Smooth muscle cell (in vitro differentiated cells): ENCODE results near the gene TFR2. TPM values are rescaled to one million over a fixed set of nuclear protein-coding genes. Genes with fewer than 3 reads are reported as not detected.

ENCODE experiments used
- DNase-seq: peaks from one replicate; lab custom pipeline; 2025; ENCODE audit not compliant: unreplicated experiment; lab: John Stamatoyannopoulos, UW
- H2AFZ ChIP-seq: fragments of 200-600 bp; sonication (generic); 2 replicates; pipeline ENCODE4 v1.6.0; 2016; ENCODE audit warnings: antibody characterized with exemption, low read depth, mild to moderate bottlenecking
- H3F3A ChIP-seq: fragments of 200-600 bp; sonication (generic); 2 replicates; pipeline ENCODE4 v1.6.0; 2017; ENCODE audit warnings: antibody characterized with exemption, low read depth
- H3K27ac ChIP-seq: fragments of 200-600 bp; sonication (generic); 2 replicates; pipeline ENCODE4 v1.5.1; 2016; ENCODE audit warnings: low read depth, mild to moderate bottlenecking
- H3K27me3 ChIP-seq: fragments of 200-600 bp; sonication (generic); 2 replicates; pipeline ENCODE4 v1.6.1; 2016; ENCODE audit warnings: low read depth, mild to moderate bottlenecking
- H3K36me3 ChIP-seq: fragments of 200-600 bp; sonication (generic); 2 replicates; pipeline ENCODE4 v1.5.1; 2016; ENCODE audit warnings: low read depth
- H3K4me1 ChIP-seq: fragments of 200-600 bp; sonication (generic); 2 replicates; pipeline ENCODE4 v1.5.1; 2016; ENCODE audit warnings: low read depth
- H3K4me2 ChIP-seq: fragments of 200-600 bp; sonication (generic); 2 replicates; pipeline ENCODE4 v1.6.0; 2016; ENCODE audit warnings: mild to moderate bottlenecking
- H3K4me3 ChIP-seq: fragments of 200-600 bp; sonication (generic); 2 replicates; pipeline ENCODE4 v1.5.1; 2016; ENCODE audit warnings: mild to moderate bottlenecking
- H3K79me2 ChIP-seq: fragments of 200-600 bp; sonication (generic); 2 replicates; pipeline ENCODE4 v1.6.0; 2016; ENCODE audit warnings: low read depth, mild to moderate bottlenecking
- H3K9ac ChIP-seq: fragments of 200-600 bp; sonication (generic); 2 replicates; pipeline ENCODE4 v1.6.0; 2016; ENCODE audit warnings: low read depth
- H3K9me3 ChIP-seq: fragments of 200-600 bp; sonication (generic); replicated peaks from 2 replicates; pipeline ENCODE4 v1.5.1; 2016; ENCODE audit warnings: low read depth
- H4K20me1 ChIP-seq: fragments of 200-600 bp; sonication (generic); 2 replicates; pipeline ENCODE4 v1.6.0; 2016; ENCODE audit warnings: low read depth
- WGBS: methylation state at CpG from one replicate; pipeline ENCODE4 v1.1.7; 2016; ENCODE audit warnings: low lambda C conversion rate; 5-methylcytosine and 5-hydroxymethylcytosine counted together
- polyA plus RNA-seq: library from polyadenylated mRNA; unstranded; fragments of >200 nt; fragmentation: Nextera tagmentation; extraction: Ambion mirVana; gene quantifications from 2 replicates; pipeline ENCODE4 v1.2.1, GENCODE V29; 2016
- total RNA-seq: library from RNA; depleted of rRNA; stranded (reverse); fragments of >200 nt; gene quantifications from 2 replicates; pipeline ENCODE4 v1.2.3, GENCODE V29; 2014
- TF ChIP-seq, protein P1 (sequence below): fragments of 200-600 bp; sonication (generic); IDR thresholded peaks from 2 replicates; pipeline ENCODE4 v1.5.1; 2017; ENCODE audit warnings: borderline replicate concordance, mild to moderate bottlenecking, antibody characterized with exemption; ENCODE audit not compliant: insufficient read depth, poor library complexity, severe bottlenecking

TFR2 gene
- total and polyA plus RNA-seq, 2 experiments from 2014 or later: 1.9 to 3.2 TPM

DNA sequence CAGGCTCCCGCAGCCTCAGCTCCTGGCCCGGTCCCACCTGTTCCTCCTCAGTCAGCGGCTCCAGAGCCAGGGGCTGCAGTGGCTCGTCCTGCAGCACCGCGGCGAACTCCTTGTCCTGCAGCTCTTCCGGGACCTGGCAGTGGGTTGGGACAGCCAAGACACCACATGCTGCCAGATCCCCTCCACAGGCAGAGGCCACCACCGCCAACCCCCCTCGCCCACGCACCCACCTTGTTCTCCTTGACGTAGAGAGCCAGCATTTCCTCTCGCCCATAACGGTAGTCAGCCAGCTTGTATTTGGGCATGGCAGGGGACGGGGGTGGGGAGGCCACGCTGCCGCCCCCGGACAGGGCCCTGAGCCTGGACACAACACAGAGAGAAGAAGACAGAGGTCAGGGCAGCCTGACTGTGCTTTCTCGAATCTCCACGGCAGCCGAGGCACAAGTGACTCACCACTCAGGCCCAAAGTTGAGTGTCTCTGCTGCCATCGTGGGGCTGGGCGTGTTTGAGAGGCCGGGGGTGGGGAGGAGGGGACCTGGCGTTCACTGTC, 46.5 kb upstream of the TFR2 start:
- Histone ChIP-seq H4K20me1 (peaks cover 67% of the 10 kb centered on the region), H3K4me3 (no peak overlapping the region), H3K27me3 (no peaks in the 10 kb centered on the region), H3K36me3 (no peaks in the 10 kb centered on the region), H3F3A (no peaks in the 10 kb centered on the region), H3K27ac (no peak overlapping the region), H3K9ac (no peak overlapping the region), H3K79me2 (peaks cover 48% of the 10 kb centered on the region), H3K9me3 (no peaks in the 10 kb centered on the region), H2AFZ (no peak overlapping the region), H3K4me2 (no peak overlapping the region), H3K4me1 (peaks cover 18% of the 10 kb centered on the region)
- TF ChIP-seq, protein P1, sequence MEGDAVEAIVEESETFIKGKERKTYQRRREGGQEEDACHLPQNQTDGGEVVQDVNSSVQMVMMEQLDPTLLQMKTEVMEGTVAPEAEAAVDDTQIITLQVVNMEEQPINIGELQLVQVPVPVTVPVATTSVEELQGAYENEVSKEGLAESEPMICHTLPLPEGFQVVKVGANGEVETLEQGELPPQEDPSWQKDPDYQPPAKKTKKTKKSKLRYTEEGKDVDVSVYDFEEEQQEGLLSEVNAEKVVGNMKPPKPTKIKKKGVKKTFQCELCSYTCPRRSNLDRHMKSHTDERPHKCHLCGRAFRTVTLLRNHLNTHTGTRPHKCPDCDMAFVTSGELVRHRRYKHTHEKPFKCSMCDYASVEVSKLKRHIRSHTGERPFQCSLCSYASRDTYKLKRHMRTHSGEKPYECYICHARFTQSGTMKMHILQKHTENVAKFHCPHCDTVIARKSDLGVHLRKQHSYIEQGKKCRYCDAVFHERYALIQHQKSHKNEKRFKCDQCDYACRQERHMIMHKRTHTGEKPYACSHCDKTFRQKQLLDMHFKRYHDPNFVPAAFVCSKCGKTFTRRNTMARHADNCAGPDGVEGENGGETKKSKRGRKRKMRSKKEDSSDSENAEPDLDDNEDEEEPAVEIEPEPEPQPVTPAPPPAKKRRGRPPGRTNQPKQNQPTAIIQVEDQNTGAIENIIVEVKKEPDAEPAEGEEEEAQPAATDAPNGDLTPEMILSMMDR: no peak
- WGBS: 68% methylated on average over 23 of the region's 25 CpGs
- DNase-seq: no peak

DNA sequence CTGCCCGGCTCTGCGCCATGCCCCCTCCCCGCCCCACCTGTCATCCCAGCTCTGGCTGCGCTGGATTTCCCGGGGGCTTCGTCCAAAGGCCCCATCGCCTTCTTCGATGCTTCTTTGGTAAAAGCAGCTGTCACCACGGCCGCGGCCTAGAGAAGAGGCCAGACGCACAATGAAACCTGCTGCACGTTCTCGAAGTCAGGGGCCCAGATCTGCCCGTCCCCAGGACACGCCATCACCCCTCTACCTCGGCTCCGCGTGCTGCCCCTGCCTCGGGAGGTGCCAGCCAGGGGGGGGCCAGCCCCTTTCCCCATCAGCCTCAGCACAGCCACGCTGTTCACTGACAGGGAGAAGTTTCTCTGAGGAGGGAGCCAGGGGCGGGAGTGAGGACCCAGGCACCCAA, 45.9 kb upstream of the TFR2 start:
- DNase-seq: no peak
- Histone ChIP-seq H3K4me2 (no peak overlapping the region), H3K36me3 (no peaks in the 10 kb centered on the region), H2AFZ (no peak overlapping the region), H3K4me3 (no peak overlapping the region), H3K27ac (no peak overlapping the region), H3K9me3 (no peaks in the 10 kb centered on the region), H3K27me3 (no peaks in the 10 kb centered on the region), H3K9ac (no peak overlapping the region), H3K79me2 (peaks cover 42% of the 10 kb centered on the region), H4K20me1 (peaks cover 67% of the 10 kb centered on the region), H3K4me1 (peaks cover 13% of the 10 kb centered on the region), H3F3A (no peaks in the 10 kb centered on the region)
- WGBS: 98% methylated on average over 12 of the region's 22 CpGs
- TF ChIP-seq, protein P1: no peak

DNA sequence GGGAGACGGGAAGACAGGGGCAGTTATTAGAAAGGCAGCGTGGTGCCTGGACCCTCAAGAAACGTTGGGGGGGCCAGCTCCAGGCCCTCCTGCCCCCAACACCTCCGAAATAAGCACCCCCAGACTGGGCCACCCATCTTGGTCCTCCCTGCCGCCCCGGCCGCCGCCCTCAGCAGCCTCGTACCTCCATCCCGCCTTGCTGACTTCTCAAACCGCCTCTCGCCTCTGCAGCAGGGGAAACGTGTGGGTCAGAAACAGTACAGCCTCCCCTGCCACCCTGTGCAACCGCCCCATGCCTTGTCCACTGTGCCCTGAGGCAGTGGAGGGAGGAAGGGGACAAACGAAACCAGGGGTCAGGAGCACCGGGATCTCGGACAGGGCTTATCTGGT, 45.5 kb upstream of the TFR2 start:
- Histone ChIP-seq H3K4me3 (no peak overlapping the region), H3K36me3 (no peaks in the 10 kb centered on the region), H4K20me1 (peaks cover 67% of the 10 kb centered on the region), H3K4me1 (peaks cover 8% of the 10 kb centered on the region), H3K9me3 (no peaks in the 10 kb centered on the region), H3K79me2 (peaks cover 38% of the 10 kb centered on the region), H3K4me2 (no peak overlapping the region), H3K27me3 (no peaks in the 10 kb centered on the region), H2AFZ (no peak overlapping the region), H3K27ac (no peak overlapping the region), H3F3A (no peaks in the 10 kb centered on the region), H3K9ac (no peak overlapping the region)
- DNase-seq: no peak
- TF ChIP-seq, protein P1: no peak
- 97% methylated on average over 11 of the region's 17 CpGs for WGBS

DNA sequence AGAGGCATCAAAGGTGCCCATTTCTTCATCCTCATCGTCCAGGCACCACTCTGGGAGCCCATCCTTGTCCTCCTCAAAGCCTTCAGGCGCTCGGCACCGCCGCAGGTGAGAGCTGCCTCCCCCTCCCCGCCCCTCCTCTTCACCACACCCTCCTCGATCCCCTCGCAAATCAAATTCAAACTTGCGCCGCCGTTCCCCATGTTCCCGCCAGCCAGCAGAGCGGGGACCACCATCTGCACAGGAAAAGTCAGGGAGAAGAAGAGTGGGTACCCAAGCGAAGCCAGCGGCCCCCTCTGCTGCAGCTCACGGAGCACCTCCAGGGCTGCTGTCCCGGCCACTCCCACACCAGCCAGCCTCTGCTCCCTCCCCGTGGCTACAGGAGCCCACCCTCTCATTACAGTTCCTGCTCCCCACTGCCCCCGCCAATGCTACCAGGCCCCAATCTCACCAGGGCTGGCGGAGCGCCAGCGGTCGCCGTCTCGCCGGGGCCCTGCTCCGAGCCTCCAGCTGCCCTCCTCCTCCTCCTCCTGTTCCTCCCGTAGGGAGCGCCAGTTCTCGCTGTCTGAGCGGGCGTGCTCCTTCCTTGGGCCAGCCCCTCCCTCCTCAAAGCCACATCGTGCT, 45.0 kb upstream of the TFR2 start:
- H3K9me3 ChIP-seq: no peaks in the 10 kb centered on the region
- H3K9ac ChIP-seq: no peak overlapping the region
- 95% methylated on average over 31 of the region's 33 CpGs for WGBS
- H3F3A ChIP-seq: no peaks in the 10 kb centered on the region
- peaks cover 4% of the 10 kb centered on the region for H3K4me1 ChIP-seq
- DNase-seq: no peak
- H3K4me3 ChIP-seq: no peak overlapping the region
- no peaks in the 10 kb centered on the region for H3K27me3 ChIP-seq
- H3K27ac ChIP-seq: no peak overlapping the region
- H3K4me2 ChIP-seq: no peak overlapping the region
- H3K79me2 ChIP-seq: peaks cover 34% of the 10 kb centered on the region
- peaks cover 67% of the 10 kb centered on the region for H4K20me1 ChIP-seq
- no peak overlapping the region for H2AFZ ChIP-seq
- TF ChIP-seq, protein P1: no peak
- H3K36me3 ChIP-seq: no peaks in the 10 kb centered on the region
